Adrenal gland (tissue), 12 donors: ENCODE data around the gene ADGRB2. TPM values are rescaled to one million over a fixed set of nuclear protein-coding genes. Genes with fewer than 3 reads are reported as not detected.

Experiments
- DNase-seq, 7 donors: peaks; one replicate each; pipeline ENCODE4 v3.0.0-alpha.2; 2019 to 2020
- H3K27ac ChIP-seq, 5 donors: fragments of 200-600 bp; sonication (generic) in 4 of 5; 1 replicate in 3 of 5; 2 replicates in 2 of 5; pipeline versions ENCODE4 v1.5.1 to v1.8.0; 2016 to 2020; ENCODE audit warnings: mild to moderate bottlenecking in 1 of 5
- H3K27me3 ChIP-seq: fragments of 200-600 bp; 2 replicates; pipeline ENCODE4 v1.8.0; 2021
- H3K36me3 ChIP-seq, 2 donors: fragments of 200-600 bp; replicated peaks in 1 of 2; 1 replicate in 1 of 2; 2 replicates in 1 of 2; pipeline versions ENCODE4 v1.5.1 to v1.8.0; 2018 to 2022
- H3K4me1 ChIP-seq, 2 donors: fragments of 200-600 bp; replicated peaks in 1 of 2; 1 replicate in 1 of 2; 2 replicates in 1 of 2; pipeline versions ENCODE4 v1.5.1 to v1.8.0; 2018 to 2021
- H3K4me3 ChIP-seq, 4 donors: fragments of 200-600 bp; sonication (generic) in 3 of 4; one replicate each; pipeline ENCODE4 v1.5.1; 2016 to 2018
- H3K9me3 ChIP-seq, 3 donors: fragments of 200-600 bp; sonication (generic) in 1 of 3; replicated peaks in 1 of 3; 1 replicate in 2 of 3; 2 replicates in 1 of 3; pipeline versions ENCODE4 v1.5.1 to v1.8.0; 2016 to 2021
- POLR2A ChIP-seq, 2 donors: fragments of 450-650 bp; IDR thresholded peaks; one replicate each; pipeline ENCODE4 v1.6.1; 2017; ENCODE audit warnings: antibody characterized with exemption in 2 of 2, mild to moderate bottlenecking in 2 of 2, moderate library complexity in 1 of 2
- WGBS, 4 donors: extraction: QIAGEN DNeasy Blood & Tissue Kit in 2 of 4; methylation state at CpG; one replicate each; pipeline versions ENCODE4 v1.1.5 to v1.1.7; 2013 to 2017; 5-methylcytosine and 5-hydroxymethylcytosine counted together
- intact Hi-C, 2 donors: fragments of 100-400 bp; cut with DNase I; formaldehyde crosslinking; loops; one replicate each; pipeline versions ENCODE4 v1.14.1 to v1.15.0; 2022 to 2023
- polyA plus RNA-seq, 3 donors: library from polyadenylated mRNA; stranded (reverse); fragments of 200-250 nt in 2 of 3; fragments of 350-450 nt in 1 of 3; fragmentation: Illumina TruSeq in 1 of 3; extraction: RNeasy Lipid Tissue Mini Kit (QIAGEN cat#74804) in 1 of 3; gene quantifications; one replicate each; pipeline ENCODE4 v1.2.3, GENCODE V29; 2013 to 2014
- total RNA-seq, 9 donors: library from RNA; depleted of rRNA in 4 of 9; stranded (reverse); fragments of >200 nt in 4 of 9; fragments of 120-200 nt in 1 of 9; fragmentation: NEBNext Ultra II Directional in 1 of 9; extraction: Animal tissue kit (Norgen Biotek cat#: 25700) in 1 of 9; gene quantifications; one replicate each; pipeline versions ENCODE4 v1.1.0 to v1.2.4, GENCODE V29; 2013 to 2023
- TF ChIP-seq, protein P1 (sequence below), 6 experiments: fragments of 450-650 bp in 4 of 6; fragments of 200-600 bp in 2 of 6; sonication (generic) in 1 of 6; IDR thresholded peaks; 1 replicate in 5 of 6; 2 replicates in 1 of 6; pipeline versions ENCODE4 v1.5.1 to v1.8.0; 2016 to 2021; ENCODE audit warnings: antibody characterized with exemption in 6 of 6, mild to moderate bottlenecking in 2 of 6, moderate library complexity in 1 of 6
- donor health status: healthy with polysubstance abuse.
- donor health status: Bipolar disorder and iron deficiency.
- donor health status: DM: yes; HTN: yes; CAD: no.
- donor health status: DM: no; HTN: no; CAD: no.
- donor health status: DM: no; HTN: no; CAD: no.
- donor health status: DM: yes; HTN: yes; CAD: no.

The ADGRB2 gene
- total and polyA plus RNA-seq, 12 donors: 1.8 to 57.3 (median 5.1) TPM

GRCh38 chr1:31761883-31762282 lies 2.3 kb downstream of the ADGRB2 start:
- H3K9me3 ChIP-seq: no peaks in the 10 kb centered on the region
- H3K27ac ChIP-seq: no peak overlapping the region
- H3K4me1 ChIP-seq: peaks cover 17 to 24% of the 10 kb centered on the region in 2 donors
- no peaks in the 10 kb centered on the region for H3K36me3 ChIP-seq
- peaks cover 2% of the 10 kb centered on the region for H3K27me3 ChIP-seq
- no peak for TF ChIP-seq POLR2A (IDR thresholded peaks at IDR 0.05)
- TF ChIP-seq, protein P1, sequence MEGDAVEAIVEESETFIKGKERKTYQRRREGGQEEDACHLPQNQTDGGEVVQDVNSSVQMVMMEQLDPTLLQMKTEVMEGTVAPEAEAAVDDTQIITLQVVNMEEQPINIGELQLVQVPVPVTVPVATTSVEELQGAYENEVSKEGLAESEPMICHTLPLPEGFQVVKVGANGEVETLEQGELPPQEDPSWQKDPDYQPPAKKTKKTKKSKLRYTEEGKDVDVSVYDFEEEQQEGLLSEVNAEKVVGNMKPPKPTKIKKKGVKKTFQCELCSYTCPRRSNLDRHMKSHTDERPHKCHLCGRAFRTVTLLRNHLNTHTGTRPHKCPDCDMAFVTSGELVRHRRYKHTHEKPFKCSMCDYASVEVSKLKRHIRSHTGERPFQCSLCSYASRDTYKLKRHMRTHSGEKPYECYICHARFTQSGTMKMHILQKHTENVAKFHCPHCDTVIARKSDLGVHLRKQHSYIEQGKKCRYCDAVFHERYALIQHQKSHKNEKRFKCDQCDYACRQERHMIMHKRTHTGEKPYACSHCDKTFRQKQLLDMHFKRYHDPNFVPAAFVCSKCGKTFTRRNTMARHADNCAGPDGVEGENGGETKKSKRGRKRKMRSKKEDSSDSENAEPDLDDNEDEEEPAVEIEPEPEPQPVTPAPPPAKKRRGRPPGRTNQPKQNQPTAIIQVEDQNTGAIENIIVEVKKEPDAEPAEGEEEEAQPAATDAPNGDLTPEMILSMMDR (IDR thresholded peaks at IDR 0.05): no peak
- no peak overlapping the region for H3K4me3 ChIP-seq
- intact Hi-C loops: no loop called here
- DNase-seq: no peak
- WGBS, 4 donors: 60 to 69% (median 61%) methylated on average over 6 of the region's 6 CpGs

DNA sequence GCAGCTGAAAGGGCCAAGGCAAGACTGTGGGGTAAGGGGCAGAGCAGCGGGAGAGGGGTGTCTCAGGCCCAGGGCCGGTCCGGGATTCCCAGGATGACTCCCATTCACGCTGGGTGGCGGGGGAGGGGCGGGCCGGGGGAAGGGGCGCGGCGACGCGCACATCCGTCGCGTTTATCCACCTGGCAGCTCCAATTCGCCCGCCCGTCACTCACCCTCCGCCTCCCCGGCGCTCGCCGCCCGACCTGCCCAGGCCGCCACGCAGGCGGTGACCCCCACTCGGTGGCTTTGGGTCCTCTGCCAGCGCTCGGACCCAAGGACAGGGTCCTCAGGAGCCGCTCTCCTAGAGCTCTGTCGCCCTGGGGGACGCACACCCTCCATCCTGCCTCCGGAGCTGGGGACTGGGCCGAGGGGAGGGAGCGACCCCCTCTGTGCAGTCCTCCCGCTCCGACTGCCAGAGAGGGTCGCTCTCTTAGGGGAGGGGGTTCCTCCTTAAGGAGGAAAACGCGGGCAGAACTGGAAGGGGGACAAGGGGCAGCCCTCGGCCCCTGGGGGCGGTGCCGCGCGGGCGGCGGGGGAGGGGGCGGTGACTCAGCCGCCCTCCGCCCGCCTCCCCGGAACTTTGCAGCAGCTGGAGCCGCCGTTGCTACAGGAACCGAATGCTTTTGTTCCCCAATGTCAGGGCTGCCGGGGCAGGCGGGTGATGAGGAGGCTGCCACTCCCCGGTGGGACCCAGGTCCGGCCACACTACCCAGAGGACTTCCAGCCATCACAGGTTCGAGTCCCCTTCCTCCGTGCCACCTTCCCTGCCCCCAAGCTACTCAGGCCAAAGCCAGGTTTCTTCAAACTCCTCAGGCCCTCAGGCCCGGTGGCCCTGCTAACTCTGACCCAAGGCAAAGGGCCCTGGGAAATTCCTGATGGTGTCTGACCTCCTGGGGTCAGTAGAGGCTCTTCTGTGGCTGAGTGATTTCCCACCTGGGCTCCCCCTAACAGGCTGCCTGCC lies 3.4 kb downstream of the ADGRB2 start:
- no peaks in the 10 kb centered on the region for H3K36me3 ChIP-seq
- H3K27ac ChIP-seq: peak overlapping the region in 2 of 5 donors; percentile 41 to 54
- TF ChIP-seq POLR2A (IDR thresholded peaks at IDR 0.05): no peak
- peak; percentile 56 to 72 (median 64) for DNase-seq
- peak overlapping the region in 3 of 4 donors; percentile 34 to 83 (median 72) for H3K4me3 ChIP-seq
- H3K9me3 ChIP-seq: no peaks in the 10 kb centered on the region
- WGBS, 4 donors: 0 to 3% (median 2%) methylated on average over 5 to 63 of the region's 63 CpGs
- peaks cover 2% of the 10 kb centered on the region for H3K27me3 ChIP-seq
- intact Hi-C loops: no loop called here
- peaks cover 17 to 24% of the 10 kb centered on the region in 2 donors for H3K4me1 ChIP-seq

GRCh38 chr1:31759298-31760023 lies 4.7 kb downstream of the ADGRB2 start:
- Histone ChIP-seq H3K36me3 (no peaks in the 10 kb centered on the region), H3K27ac (no peak overlapping the region), H3K4me1 (peaks cover 17 to 26% of the 10 kb centered on the region in 2 donors), H3K9me3 (no peaks in the 10 kb centered on the region), H3K27me3 (peaks cover 2% of the 10 kb centered on the region), H3K4me3 (no peak overlapping the region)
- intact Hi-C loops: no loop called here
- no peak for TF ChIP-seq POLR2A (IDR thresholded peaks at IDR 0.05)
- no peak for DNase-seq
- 75 to 84% (median 82%) methylated on average over 8 to 10 of the region's 10 CpGs for WGBS, 4 donors

- H3K4me1 ChIP-seq: peaks cover 17 to 31% of the 10 kb centered on the region in 2 donors
- WGBS, 4 donors: 89 to 94% (median 90%) methylated on average over 6 to 7 of the region's 7 CpGs
Measured at GRCh38 chr1:31758823-31759222, 5.3 kb downstream of the ADGRB2 start.

More at GRCh38 chr1:31758823-31759222, 5.3 kb downstream of the ADGRB2 start:
- no peaks in the 10 kb centered on the region for H3K36me3 ChIP-seq
- H3K27me3 ChIP-seq: peaks cover 2% of the 10 kb centered on the region
- TF ChIP-seq POLR2A (IDR thresholded peaks at IDR 0.05): no peak
- TF ChIP-seq, protein P1 (IDR thresholded peaks at IDR 0.05): no peak
- no peak overlapping the region for H3K27ac ChIP-seq
- no peaks in the 10 kb centered on the region for H3K9me3 ChIP-seq
- no peak overlapping the region for H3K4me3 ChIP-seq
- intact Hi-C loops: no loop called here
- no peak for DNase-seq
